HG02840 (cell line): ENCODE data around the gene ADPRHL1.

Experiments used
- ATAC-seq: cut with Tn5 transposase; IDR thresholded peaks from one replicate; pipeline ENCODE4 v1.9.1; 2021; ENCODE audit warnings: mild to moderate bottlenecking, moderate library complexity, moderate number of reproducible peaks; ENCODE audit not compliant: unreplicated experiment, low FRiP score

The ADPRHL1 gene

GRCh38 chr13:113357529-113357928 lies 95.8 kb downstream of the ADPRHL1 start:
- ATAC-seq = no peak

- ATAC-seq = no peak
These were observed 96.7 kb downstream of the ADPRHL1 start for GRCh38 chr13:113356596-113356995.

- ATAC-seq = no peak
These were observed 97.7 kb downstream of the ADPRHL1 start for GRCh38 chr13:113355621-113356020.

- ATAC-seq = no peak
These were observed 98.3 kb downstream of the ADPRHL1 start for GRCh38 chr13:113354831-113355610.

GRCh38 chr13:113353254-113353653 lies 100.0 kb downstream of the ADPRHL1 start:
- ATAC-seq = no peak

GRCh38 chr13:113351514-113352026 lies 101.7 kb downstream of the ADPRHL1 start:
- no peak for ATAC-seq

- no peak for ATAC-seq
These were observed 102.4 kb downstream of the ADPRHL1 start for GRCh38 chr13:113350938-113351335.

- ATAC-seq = no peak
These were observed 103.0 kb downstream of the ADPRHL1 start for GRCh38 chr13:113350065-113350937.
